Spinal cord (tissue), 10 donors: ENCODE results near the gene LGALS8. TPM values are rescaled to one million over a fixed set of nuclear protein-coding genes. Genes with fewer than 3 reads are reported as not detected.

Experiments used
- DNase-seq, 6 donors: peaks; one replicate each; pipeline versions ENCODE4 v3.0.0 to v3.0.0-alpha.2; 2013 to 2015; ENCODE audit warnings: low spot score in 6 of 6, low read depth in 4 of 6
- H3K27ac ChIP-seq: one replicate; pipeline ENCODE4 v1.5.1; 2013; ENCODE audit warnings: low read depth, low read length, control low read depth
- H3K27me3 ChIP-seq: one replicate; pipeline ENCODE4 v1.6.1; 2013; ENCODE audit warnings: low read length; ENCODE audit not compliant: control insufficient read depth, insufficient read depth
- H3K36me3 ChIP-seq: one replicate; pipeline ENCODE4 v1.6.1; 2013; ENCODE audit warnings: low read length; ENCODE audit not compliant: control insufficient read depth, insufficient read depth
- H3K4me1 ChIP-seq: one replicate; pipeline ENCODE4 v1.6.1; 2013; ENCODE audit warnings: low read length; ENCODE audit not compliant: control insufficient read depth, insufficient read depth
- H3K4me3 ChIP-seq: one replicate; pipeline ENCODE4 v1.5.1; 2013; ENCODE audit warnings: low read depth, low read length, control low read depth
- H3K9me3 ChIP-seq: one replicate; pipeline ENCODE4 v1.6.1; 2013; ENCODE audit warnings: low read length; ENCODE audit not compliant: control insufficient read depth, insufficient read depth
- WGBS: methylation state at CpG from one replicate; pipeline ENCODE4 v1.1.5; 2013; ENCODE audit warnings: missing lambda C conversion rate; ENCODE audit not compliant: insufficient coverage; 5-methylcytosine and 5-hydroxymethylcytosine counted together
- polyA plus RNA-seq, 2 donors: library from polyadenylated mRNA; unstranded; fragments of 120-200 nt; gene quantifications; one replicate each; pipeline ENCODE4 v1.2.1, GENCODE V29; 2013; ENCODE audit not compliant: insufficient read length in 2 of 2
- total RNA-seq, 2 donors: library from RNA; depleted of rRNA in 1 of 2; stranded (reverse); fragments of 120-200 nt in 1 of 2; fragments of >200 nt in 1 of 2; gene quantifications; one replicate each; pipeline versions ENCODE4 v1.2.3 to v1.2.4, GENCODE V29; 2013 to 2014
- donor health status: healthy.

The LGALS8 gene
- total and polyA plus RNA-seq, 4 donors = 54.6 to 99.0 (median 60.6) TPM

DNA sequence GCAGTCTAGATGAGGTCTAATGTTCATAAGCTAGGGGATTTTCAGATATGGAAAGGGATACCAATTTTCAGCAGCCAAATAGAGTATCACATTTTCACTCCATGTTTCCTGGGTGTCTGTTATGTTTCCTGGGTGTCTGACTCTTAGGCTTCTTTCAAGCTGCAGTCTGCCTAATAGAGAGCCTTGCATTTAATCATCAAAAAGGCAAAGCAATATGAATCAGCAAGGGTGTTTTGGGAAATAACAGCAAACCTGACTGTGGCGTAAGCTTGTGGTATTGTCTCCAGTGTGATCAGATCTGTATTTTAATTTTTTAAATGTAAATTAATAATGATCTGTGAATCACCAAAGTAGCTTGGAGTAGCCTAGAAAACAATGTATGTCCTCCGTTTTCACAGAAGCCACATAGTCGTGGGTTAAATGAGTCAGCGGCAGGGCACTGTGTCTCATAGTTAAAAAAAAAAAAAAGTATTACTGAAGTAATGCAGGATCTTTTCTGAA lies 10.4 kb downstream of the LGALS8 start:
- Histone ChIP-seq H3K27ac (no peak overlapping the region), H3K27me3 (no peaks in the 10 kb centered on the region), H3K4me3 (no peak overlapping the region), H3K9me3 (no peaks in the 10 kb centered on the region), H3K4me1 (peaks cover 4% of the 10 kb centered on the region), H3K36me3 (peaks cover 16% of the 10 kb centered on the region)
- no peak for DNase-seq
- WGBS = 100% methylated on average over 2 of the region's 4 CpGs

DNA sequence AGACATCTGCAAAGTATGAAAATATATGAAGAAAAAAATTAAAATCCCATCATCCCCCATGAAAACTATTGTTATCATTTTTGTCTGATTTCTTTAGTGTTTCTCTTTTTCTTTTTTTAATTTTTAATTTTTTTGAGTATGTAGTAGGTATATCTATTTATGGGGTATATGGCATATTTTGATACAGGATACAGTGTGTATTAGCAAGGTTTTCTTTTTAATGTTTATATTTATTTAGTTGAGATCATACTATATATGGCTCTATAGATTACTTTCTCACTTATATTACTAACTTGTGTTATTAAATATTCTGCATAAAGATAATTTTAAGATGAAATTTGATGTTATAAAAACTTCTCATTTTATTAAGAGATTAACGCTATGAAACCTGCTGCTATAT lies 11.4 kb downstream of the LGALS8 start:
- Histone ChIP-seq H3K27ac (no peak overlapping the region), H3K9me3 (no peaks in the 10 kb centered on the region), H3K27me3 (no peaks in the 10 kb centered on the region), H3K4me3 (no peak overlapping the region), H3K4me1 (peaks cover 4% of the 10 kb centered on the region), H3K36me3 (peaks cover 20% of the 10 kb centered on the region)
- no peak for DNase-seq
- no CpG with 5 or more reads among the region's 1 CpG for WGBS

DNA sequence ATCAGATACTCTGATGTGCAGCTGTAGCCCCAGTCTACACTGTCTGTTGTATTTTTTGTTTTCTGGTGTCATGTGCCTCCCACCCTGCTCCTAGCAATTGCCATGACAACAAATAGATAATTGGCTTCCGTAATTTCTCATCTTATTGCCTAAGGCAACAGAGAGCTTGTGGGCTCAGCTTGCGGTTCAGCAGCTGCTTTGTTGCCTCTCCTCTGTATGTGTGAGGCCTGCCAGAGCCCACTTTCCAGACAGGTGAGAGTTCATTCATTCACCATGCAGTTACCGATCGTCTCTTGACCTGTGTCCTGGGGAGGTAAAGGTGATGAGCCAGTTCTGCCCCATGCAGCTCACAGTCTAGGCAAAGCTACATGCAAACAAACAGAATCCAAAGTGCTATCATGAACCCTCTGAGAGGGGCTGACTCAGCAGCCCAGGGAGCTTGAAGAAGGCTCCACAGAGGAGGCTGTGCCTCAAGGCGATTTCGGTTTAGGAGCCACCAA lies 11.9 kb downstream of the LGALS8 start:
- Histone ChIP-seq H3K4me3 (no peak overlapping the region), H3K9me3 (no peaks in the 10 kb centered on the region), H3K4me1 (peaks cover 4% of the 10 kb centered on the region), H3K36me3 (peaks cover 21% of the 10 kb centered on the region), H3K27me3 (no peaks in the 10 kb centered on the region), H3K27ac (no peak overlapping the region)
- 53% methylated on average over 3 of the region's 6 CpGs for WGBS
- DNase-seq = peak in 2 of 6 donors; percentile 29 to 63

DNA sequence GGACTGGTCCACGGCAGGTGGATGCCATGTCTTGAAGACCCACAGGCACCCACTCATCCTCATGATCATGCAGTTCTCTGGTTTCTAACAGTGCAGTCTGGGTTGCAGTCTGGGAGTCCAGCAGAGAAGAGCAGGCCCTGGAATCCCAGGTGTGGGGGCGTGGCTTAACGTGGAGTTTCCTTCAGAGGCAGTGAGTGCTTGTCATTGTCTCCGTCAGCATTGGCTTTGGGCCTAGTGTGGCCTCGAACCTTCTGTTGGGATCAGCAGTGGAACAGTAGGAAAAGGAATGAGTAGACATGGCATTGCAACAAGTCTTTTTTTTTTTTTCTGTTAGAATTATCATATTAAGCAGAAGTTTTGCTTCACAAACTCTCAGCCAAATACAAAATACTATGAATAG lies 12.8 kb downstream of the LGALS8 start:
- WGBS = 86% methylated on average over 3 of the region's 5 CpGs
- Histone ChIP-seq H3K27ac (no peak overlapping the region), H3K9me3 (no peaks in the 10 kb centered on the region), H3K4me3 (no peak overlapping the region), H3K4me1 (peaks cover 4% of the 10 kb centered on the region), H3K27me3 (no peaks in the 10 kb centered on the region), H3K36me3 (peaks cover 21% of the 10 kb centered on the region)
- no peak for DNase-seq

DNA sequence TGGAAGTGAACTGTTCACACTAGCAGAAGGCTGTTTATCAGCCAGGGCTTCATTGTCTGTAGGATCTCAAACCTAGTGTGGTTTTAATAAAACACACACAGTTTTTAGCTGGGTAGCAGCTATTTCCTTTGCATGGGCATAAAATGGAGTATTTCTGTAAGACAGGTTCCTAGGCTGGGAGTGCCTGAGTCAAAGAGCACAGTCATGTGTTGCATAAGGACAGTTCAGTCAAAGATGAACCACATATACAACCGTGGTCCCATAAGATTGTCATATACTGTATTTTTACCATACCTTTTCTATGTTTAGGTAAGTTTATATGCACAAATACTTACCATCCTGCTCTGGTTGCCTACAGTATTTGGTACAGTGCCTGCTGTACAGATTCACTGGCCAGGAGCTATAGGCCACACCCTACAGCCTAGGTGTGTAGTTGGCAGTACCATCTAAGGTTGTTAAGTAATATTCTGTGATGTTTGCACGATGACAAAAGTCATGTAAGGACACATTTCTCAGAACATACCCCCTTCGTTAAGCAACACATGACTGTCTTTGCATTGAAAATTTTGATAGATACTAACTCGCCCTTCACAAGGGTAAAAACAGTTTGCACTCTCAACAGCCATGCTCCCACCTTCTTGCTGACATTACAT lies 17.2 kb downstream of the LGALS8 start:
- H3K4me3 ChIP-seq = no peak overlapping the region
- no peak overlapping the region for H3K27ac ChIP-seq
- H3K36me3 ChIP-seq = peaks cover 43% of the 10 kb centered on the region
- no peaks in the 10 kb centered on the region for H3K27me3 ChIP-seq
- no peak for DNase-seq
- WGBS = 100% methylated on average over 1 of the region's 4 CpGs
- H3K9me3 ChIP-seq = no peaks in the 10 kb centered on the region
- peaks cover under 1% of the 10 kb centered on the region for H3K4me1 ChIP-seq

DNA sequence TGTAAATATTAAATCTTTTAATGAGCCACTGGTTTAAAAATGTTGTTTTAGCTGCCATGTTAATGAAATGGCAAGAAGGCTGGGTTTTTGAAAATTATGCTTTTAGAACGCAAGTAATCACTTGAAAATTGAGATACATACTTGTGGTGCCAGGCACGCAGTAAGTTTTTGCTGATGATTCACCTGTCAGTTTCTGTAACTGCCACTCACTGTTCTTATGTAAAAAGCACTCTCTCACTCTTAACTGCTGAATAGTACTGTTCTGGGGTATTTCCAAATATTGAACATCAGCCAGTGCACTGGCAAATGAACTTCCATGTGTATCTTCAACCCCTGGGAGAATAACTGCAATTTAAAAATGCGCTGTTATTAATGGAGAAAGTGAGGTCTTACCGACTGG lies 17.9 kb downstream of the LGALS8 start:
- DNase-seq = no peak
- H3K36me3 ChIP-seq = peaks cover 42% of the 10 kb centered on the region
- whole genome bisulfite sequencing = 100% methylated on average over 1 of the region's 4 CpGs
- H3K27me3 ChIP-seq = no peaks in the 10 kb centered on the region
- no peak overlapping the region for H3K4me3 ChIP-seq
- H3K4me1 ChIP-seq = no peaks in the 10 kb centered on the region
- no peak overlapping the region for H3K27ac ChIP-seq
- H3K9me3 ChIP-seq = no peaks in the 10 kb centered on the region

DNA sequence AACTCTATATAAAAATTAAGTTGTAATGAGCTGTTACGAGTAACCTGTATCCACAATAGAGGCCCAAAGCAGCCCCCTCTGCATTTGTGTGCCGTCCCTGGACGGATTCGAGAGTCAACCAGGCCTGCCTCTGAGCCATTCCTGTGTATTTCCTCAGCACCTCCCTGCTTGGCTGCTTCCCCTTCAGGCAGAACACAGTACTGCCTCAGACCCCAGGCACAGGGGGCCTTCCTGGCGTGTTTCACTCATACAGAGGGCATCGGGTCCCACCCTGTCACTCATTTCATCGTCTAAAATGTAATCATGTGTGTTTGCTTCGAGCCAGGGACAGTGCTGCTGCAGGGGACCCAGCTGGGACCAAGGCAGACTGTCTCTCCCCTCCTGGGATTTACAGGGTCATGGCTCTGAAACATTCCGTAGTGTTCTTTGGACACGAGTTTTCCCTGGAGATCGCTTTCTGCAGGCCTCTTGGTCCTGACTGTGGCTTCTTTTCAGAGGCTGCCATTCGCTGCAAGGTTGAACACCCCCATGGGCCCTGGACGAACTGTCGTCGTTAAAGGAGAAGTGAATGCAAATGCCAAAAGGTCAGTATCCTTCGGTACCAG lies 19.4 kb downstream of the LGALS8 start:
- no peaks in the 10 kb centered on the region for H3K9me3 ChIP-seq
- DNase-seq = no peak
- WGBS = 91% methylated on average over 15 of the region's 16 CpGs
- H3K36me3 ChIP-seq = peaks cover 50% of the 10 kb centered on the region
- no peak overlapping the region for H3K4me3 ChIP-seq
- H3K4me1 ChIP-seq = no peaks in the 10 kb centered on the region
- H3K27ac ChIP-seq = no peak overlapping the region
- no peaks in the 10 kb centered on the region for H3K27me3 ChIP-seq

DNA sequence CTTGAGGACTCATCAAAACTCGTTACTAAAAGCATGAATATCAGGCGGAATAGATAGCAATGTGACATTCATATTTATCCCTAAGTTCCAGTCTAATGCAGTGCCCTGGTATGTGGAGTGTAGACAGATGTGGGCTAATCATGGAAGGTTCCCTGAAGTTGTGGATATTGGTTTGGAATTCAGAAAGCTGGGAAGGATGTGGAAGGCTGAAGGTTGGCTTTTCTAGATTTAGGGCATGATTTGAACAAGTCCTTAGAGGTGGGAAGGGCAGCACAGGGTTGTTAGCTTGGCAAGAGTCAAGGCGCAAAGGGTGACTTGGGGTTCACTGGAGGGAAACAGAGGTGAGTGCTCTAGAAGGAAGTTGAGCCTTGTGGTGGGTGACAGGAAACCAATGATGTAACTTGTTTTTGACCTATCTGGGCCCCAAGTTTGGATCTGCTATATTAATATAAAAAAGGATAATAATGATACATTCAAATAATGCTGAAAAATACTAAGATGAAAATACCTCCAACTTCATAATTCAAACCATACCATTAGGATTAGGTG lies 21.9 kb downstream of the LGALS8 start:
- no peaks in the 10 kb centered on the region for H3K9me3 ChIP-seq
- H3K27me3 ChIP-seq = no peaks in the 10 kb centered on the region
- DNase-seq = no peak
- peaks cover 49% of the 10 kb centered on the region for H3K36me3 ChIP-seq
- no peaks in the 10 kb centered on the region for H3K4me1 ChIP-seq
- no peak overlapping the region for H3K4me3 ChIP-seq
- 100% methylated on average over 1 of the region's 3 CpGs for WGBS
- H3K27ac ChIP-seq = no peak overlapping the region

DNA sequence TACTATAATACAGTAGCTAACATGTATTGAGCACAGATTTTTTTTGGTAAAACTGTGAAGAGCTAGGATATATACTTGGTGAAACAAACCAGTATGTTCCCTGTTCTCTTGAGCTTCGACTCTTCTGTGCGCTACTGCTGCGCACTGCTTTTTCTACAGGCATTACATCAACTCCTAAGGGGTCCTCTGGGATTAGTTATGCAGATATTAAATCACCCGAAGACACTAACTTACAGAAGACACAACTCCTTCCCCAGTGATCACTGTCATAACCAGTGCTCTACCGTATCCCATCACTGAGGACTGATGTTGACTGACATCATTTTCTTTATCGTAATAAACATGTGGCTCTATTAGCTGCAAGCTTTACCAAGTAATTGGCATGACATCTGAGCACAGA lies 24.7 kb downstream of the LGALS8 start:
- H3K4me1 ChIP-seq = no peaks in the 10 kb centered on the region
- no peak overlapping the region for H3K27ac ChIP-seq
- peaks cover 44% of the 10 kb centered on the region for H3K36me3 ChIP-seq
- H3K27me3 ChIP-seq = no peaks in the 10 kb centered on the region
- WGBS = 60% methylated on average over 1 of the region's 6 CpGs
- DNase-seq = peak in 1 of 6 donors; percentile 26
- no peaks in the 10 kb centered on the region for H3K9me3 ChIP-seq
- no peak overlapping the region for H3K4me3 ChIP-seq
